ENCODE results near the gene TTC9C.
"Not testable (repeated sequence)": the region's sequence is repeated elsewhere in the genome, so short reads cannot be mapped to it uniquely, and the experiment has no call there.

The TTC9C gene

DNA sequence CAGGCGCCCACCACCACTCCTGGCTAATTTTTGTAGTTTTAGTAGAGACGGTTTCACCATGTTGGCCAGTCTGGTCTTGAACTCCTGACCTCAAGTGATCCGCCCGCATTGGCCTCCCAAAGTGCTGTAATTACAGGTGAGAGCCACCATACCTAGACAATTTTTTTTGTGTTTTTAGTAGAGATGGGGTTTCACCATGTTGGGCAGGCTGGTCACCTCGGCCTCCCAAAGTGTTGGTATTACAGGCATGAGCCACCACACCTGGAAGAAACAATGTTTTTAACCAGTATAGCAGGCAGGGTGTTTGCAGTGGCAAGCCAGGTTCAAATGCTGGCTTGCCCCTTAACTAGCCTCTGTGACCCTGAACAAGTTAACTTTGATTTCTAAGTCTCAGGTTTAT lies 21.6 kb downstream of the TTC9C start:
- DNase-seq (ENCODE audit: low read depth, low spot score), result not testable (repeated sequence)

DNA sequence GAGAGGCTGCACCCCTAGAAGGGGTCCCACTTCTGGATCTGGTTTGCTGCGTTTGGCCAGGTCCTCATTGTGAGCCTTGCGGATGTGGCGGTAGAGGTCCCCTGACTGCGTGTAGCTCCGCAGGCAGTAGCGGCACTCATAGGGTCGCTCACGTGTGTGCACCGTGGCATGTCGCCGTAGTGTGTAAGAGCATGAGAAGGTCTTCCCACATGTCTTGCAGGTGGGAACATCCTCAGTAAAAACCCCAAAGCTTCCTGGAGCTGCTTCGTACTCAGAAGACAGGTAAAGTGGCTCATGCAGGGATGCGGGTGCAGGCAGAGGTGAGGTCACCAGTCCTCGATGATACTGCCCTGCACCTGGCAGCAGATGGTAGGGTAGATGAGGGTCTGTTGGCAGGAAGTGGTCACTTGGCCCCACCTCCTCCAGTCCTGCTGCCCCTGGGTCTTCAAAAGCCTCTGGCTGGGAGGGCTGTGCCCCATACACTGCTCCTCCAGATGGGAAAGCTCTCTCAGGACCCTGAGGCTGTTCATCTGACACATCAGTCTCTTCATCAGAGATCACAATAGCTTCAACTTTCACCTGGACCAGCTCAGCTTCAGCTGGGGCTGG lies 24.0 kb downstream of the TTC9C start:
- no peak for DNase-seq (ENCODE audit: low read depth, low spot score)

DNA sequence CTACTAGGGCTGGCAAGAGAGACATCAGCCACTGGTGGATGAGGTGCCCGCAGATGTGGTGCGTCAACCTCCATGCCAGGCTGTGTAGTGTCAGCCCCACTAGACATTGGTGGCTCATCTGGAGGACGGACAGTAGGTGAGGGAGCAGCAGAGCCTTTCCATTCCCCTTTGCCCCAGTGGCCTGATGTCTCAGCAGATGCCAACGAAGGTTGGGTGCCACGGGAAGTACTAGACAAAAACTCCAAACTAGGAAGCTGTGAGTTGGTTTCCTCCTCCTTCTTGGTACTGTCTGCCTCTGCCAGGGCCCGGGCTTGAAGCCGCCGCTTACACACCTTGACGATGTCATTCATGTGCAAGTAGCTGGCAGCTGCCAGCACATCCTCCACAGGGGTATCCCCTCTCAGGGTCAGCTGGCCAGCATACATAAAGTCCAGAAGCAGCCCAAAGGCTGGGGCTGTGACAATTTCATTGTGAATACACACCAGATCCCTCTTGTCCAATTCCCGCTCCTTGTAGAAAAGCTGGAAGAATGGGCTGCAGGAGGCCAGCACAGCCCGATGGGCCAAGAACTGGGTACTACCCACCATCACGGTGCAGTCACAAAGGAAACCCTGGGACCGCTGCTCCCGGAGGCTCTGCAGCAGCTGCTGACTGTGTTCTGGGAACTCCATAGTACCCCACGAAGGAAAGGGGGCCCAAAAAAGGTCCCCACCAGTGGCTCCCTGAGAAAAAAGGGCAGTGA lies 24.9 kb downstream of the TTC9C start:
- DNase-seq (ENCODE audit: low read depth, low spot score), result no peak

DNA sequence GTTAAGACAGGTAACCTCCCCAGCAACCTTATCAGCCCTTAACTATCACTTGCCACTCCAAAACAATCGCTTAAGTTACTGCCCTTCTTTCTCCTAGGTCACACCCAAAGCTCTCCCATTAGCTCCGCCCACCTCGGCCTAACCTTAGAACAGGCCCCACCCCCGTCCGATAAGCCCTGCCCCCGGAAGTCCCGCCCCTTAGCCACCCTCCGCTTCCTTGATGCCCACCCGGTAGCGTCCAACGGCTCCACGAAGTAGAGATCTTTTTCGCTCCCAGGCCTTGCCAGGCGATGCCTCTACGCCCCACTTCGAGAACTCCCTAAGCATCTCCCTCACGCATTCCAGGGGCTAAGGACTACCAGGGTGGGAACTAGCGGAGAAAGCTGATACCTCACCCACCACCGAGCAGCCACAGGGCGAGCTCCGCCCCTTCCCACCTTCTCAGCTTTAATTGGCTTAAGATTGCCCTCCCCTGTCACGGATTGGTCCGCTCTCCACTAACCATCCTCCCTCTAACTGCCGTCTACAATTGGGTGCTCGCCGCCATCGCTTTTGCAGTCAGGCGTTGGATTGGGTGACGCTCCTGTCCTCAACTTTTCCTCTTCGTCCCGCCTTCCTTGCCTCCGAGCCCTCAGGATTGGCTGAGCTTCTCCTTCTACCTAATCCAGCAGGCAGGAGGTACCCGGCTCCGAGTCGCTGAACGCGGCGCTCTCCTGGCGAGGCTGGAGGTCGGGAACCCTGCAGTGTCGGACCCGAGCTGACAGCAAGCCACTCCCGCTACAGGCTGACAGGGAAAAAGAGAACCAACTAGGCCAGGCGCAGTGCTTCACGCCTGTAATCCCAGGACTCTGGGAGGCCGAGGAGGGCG lies 25.7 kb downstream of the TTC9C start, which contains the start of gene ZBTB3:
ZBTB3 (minus strand) TSS at position 425 of the 868 bp plus-strand sequence. CDS start 496 bp downstream, outside the sequence.
- DNase-seq (ENCODE audit: low read depth, low spot score), result peak; percentile 89

DNA sequence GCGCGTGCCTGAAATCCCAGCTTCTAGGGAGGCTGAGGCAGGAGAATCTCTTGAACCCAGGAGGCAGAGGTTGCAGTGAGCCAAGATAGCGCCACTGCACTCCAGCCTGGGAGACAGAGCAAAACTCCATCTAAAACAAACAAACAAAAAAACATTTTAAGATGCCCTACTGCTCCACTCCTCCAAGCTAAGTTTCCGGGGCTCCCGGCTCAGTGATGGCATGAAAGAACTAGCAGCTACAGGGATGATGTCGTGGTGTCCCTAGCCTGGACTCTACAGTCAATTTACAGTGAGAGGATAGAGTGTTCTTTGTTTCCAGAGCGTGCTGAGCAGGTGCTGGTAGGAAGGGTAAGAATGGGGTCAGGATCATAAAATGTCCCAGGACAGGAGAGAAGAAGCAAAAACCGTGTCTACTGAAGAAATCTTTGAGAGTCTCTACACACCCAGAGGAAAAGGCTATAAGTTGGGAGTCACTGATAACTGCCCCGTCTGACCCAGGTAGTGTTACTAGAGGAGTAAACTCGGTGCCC lies 26.9 kb downstream of the TTC9C start:
- no peak for DNase-seq (ENCODE audit: low read depth, low spot score)

DNA sequence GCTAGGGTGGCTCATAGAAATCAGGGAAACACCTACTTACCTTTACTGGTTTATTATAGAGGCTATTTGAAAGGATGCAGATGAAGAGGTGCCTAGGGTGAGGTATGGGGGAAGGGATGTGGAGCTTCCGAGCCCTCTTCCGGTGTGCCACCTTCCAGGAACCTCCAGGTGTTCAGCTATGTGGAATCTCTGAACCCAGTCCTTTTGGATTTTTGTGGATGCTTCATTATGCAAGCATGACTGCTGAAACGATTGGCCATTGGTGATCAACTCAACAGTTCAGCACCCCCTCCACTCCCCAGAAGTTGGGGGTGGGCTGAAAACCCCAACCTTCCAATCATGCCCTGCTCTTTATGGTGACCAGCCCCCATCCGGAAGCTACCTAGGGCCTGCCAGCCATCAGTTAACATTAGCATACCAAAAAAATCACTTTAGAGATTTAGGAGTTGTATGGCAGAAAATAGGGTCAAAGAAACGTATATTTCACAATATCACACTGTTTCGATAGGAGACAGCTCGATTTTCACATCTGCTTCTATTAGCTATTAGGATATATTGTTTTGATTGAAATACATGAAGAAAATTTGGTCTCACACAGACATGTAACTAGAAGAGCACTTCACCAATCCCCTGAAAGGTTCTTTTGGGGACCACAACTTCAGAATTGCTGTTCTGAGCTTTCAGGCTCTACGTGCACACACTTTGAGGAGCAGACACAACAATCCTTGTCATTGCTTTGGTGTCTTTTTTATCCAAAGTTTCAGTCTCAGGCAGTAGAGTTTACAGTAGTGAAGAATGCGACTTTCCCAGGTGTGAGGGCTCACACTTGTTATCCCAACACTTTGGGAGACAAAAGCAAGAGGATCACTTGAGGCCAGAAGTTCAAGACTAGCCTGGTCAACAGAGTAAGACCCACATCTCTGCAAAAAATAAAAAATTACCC lies 29.8 kb downstream of the TTC9C start:
- DNase-seq (ENCODE audit: low read depth, low spot score), result no peak

DNA sequence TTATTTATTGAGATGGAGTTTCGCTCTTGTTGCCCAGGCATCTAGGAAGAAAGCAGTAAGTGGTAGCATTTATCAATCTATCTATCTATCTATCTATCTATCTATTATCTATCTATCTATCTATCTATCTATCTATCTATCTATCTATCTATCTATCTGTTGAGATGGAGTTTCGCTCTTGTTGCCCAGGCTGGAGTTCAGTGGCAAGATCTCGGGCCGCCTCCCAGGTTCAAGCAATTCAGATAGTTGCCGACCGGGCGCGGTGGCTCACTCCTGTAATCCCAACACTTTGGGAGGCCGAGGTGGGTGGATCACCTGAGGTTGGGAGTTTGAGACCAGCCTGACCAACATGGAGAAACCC lies 32.6 kb downstream of the TTC9C start:
- not testable (repeated sequence) for DNase-seq (ENCODE audit: low read depth, low spot score)

DNA sequence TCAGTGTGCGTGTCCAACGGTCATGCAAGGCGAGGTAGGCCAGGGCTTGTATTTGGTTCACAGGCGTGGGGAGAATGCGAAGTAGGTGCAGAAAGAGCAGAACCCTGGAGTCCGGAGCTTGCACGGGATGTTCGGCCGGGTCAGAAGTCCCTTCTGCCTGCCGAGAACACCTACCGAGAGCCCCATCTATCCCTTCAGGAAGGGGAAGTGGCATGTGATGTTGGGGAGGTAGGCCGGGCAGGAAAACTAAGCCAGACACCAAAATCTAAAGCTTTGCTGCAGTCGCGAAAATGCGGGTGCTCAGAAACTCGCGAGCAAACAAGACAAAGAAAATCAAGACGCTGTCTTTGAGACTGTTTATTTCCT lies 42.5 kb downstream of the TTC9C start:
- no peak for DNase-seq (ENCODE audit: low read depth, low spot score)

DNA sequence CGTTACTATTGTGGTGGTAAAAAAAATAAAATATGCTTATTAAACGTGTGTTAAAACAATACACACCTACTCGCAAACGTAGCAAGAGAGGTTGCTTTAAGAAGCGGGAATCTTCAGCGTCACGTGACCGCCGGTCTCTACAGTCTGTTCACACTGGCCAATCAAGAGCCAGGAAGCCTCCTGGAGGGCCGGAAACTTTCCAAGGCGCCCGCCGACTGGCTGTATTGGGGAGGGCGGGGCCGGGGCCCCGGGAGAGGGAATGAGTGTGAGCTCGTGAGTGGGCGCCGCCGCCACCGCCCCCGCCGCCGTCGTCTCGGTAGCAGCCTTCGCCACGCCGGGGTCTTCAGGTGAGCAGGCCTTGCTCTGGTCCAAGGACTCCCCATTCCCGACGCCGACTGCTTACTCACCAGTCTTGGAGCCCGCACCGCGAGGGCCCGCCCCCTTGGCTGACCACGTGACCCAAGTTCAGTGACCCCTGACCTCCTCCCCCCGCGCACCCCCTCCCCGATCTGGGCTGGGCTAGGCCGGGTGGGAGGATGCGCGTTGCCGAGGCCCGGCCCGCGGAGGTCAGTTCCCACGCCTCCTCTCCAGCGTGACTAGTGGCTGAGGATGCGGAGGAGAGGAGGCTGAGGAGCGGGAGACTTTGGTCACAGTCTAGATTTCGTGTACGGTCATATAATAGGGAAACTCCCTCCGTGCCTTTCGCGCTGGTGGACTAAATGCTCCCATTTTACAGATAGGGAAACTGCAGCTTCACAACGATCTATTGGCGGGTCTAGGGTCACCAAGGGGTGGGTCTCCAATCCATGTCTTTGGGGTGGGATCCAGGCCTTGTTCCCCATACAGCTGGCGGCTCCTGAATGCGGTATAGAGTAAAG lies 43.1 kb downstream of the TTC9C start, which contains the start of gene TAF6L:
TAF6L (plus strand) TSS at position 253 of the 878 bp plus-strand sequence. CDS start 4,388 bp downstream, outside the sequence.
- DNase-seq (ENCODE audit: low read depth, low spot score), result peak; percentile 83

DNA sequence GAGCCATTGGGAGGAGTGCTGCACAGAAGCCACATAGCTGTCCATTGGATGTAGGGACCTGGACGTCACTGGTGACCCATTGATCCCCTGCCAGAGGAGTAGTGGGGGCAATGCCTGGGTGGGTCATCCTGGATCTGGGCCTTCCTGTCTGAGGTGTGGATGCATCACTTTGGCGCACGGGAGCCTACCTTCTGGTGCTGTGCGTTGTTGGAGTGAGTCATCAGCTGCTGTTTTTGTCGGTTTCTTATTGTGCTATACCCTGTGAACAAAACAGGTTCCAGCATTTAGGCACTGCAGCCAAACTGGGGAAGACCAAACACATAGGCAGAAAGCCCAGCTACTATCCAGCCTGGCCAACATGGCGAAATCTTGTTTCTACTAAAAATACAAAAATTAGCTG lies 46.1 kb downstream of the TTC9C start:
- no peak for DNase-seq (ENCODE audit: low read depth, low spot score)

DNA sequence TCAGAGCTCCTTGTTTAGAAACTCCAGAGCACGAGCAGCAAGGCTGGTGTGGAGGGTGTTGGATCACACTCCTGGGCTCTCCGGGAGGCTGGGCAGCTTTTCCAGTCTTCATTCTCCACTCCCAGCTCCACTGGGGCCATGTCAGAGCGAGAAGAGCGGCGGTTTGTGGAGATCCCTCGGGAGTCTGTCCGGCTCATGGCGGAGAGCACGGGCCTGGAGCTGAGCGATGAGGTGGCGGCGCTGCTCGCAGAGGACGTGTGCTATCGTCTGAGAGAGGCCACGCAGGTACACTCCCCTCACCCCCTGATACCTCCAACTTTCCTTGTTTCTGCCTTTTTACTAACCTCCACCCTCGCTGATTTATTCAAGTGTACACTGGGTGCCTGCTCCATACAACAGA lies 47.4 kb downstream of the TTC9C start:
- no peak for DNase-seq (ENCODE audit: low read depth, low spot score)

DNA sequence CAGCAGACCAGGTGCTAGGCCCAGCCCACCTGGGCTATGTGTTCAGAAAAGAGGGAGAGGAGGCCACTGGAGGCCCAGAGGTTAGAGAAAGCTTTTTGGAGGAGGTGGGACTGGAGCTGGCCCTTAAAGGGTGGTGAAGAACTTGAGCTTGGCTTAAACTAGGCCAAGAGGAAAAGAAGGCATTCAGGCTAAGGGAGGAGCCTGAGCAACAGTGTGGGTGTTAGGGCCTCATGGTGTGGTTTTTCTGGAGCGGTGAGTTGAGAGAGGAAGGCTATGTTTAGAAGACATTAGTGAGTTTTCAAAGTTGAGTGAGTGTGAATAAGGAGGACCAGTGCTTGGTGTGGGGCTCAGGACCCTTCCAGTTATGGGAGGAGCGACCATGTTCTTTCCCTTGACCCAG lies 49.1 kb downstream of the TTC9C start:
- DNase-seq (ENCODE audit: low read depth, low spot score), result no peak

DNA sequence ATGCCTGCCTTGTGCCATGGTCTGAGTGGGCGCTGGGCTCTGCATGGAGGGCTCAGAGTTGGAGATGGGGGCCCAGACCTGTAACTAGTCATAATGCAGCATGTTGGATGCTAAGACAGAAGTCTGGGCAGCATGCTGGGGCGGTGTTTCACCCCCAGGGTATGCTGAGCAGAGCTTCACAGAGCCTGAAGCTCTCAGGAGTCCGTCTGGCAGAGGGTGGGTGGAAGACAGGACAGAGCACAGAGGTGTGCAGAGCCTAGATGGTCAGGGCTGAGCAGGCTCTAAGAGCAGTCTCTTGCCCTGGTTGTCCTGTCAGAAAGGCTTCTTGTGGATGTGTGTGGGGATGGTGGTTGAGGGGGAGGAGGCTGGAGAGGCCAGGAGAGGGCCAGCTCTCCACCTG lies 50.2 kb downstream of the TTC9C start:
- DNase-seq (ENCODE audit: low read depth, low spot score), result no peak

DNA sequence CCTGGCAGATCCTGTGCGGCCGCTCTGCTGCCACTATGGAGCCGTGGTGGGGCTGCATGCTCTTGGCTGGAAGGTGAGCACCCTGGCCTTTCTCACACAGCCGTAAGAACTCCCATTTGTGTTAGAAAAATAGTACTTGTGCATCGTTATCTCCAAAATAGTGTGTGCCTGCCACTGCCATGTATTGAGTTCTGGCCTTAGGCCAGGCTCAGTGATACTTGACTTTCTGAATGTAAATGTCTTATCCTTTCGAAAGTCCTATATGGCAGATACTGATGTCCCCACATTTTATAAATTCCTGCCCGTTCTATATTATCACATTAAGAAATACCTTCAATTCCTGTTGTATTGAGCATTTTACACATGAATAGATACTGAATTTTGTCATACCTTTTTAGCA lies 54.5 kb downstream of the TTC9C start:
- no peak for DNase-seq (ENCODE audit: low read depth, low spot score)

DNA sequence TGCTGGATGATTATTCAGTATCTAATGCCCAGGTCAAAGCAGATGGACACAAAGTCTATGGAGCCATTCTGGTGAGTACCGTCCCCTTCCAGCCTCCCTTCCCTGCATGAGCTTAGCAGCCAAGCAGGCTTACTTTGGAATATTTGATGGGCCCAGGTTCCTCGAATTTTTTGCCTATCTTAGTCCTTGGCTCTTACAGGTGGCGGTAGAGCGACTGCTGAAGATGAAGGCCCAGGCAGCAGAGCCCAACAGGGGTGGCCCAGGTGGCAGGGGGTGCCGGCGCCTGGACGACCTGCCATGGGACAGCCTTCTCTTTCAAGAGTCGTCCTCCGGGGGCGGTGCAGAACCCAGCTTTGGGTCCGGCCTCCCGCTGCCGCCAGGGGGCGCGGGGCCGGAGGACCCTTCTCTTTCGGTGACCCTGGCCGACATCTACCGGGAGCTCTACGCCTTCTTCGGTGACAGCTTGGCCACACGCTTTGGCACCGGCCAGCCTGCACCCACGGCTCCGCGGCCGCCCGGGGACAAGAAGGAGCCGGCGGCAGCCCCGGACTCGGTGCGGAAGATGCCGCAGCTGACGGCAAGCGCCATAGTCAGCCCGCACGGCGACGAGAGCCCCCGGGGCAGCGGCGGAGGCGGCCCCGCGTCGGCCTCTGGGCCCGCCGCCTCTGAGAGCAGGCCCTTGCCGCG lies 58.2 kb downstream of the TTC9C start:
- peak; percentile 49 for DNase-seq (ENCODE audit: low read depth, low spot score)

DNA sequence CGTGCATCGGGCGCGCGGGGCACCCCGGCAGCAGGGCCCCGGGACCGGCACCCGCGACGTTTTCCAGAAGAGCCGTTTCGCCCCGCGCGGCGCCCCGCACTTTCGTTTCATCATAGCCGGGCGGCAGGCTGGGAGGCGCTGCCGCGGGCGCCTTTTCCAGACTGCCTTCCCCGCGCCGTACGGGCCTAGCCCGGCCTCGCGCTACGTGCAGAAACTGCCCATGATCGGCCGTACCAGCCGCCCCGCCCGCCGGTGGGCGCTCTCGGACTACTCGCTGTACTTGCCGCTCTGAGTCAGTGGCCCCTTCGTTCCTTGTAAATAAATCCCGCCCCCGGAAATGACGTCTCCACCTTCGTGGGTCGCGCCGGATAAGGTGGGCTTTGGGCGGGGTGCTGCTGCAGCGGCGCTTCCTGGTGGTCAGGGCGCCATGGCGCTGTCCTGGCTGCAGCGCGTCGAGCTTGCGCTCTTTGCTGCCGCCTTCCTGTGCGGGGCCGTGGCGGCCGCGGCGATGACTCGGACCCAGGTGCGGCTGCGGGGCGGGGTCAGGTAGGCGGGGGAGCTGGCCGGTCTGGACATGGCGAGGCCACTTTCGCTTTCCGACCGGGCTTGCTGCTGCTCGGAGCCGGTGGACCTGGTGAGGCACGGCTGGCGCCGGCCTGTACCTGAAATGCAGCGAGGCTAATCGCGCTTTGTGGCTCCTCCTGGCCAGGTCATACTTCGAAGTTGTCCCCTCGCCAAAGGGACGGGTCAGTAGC lies 58.9 kb downstream of the TTC9C start, which contains the start of gene TMEM179B:
TMEM179B (plus strand) TSS at position 398 of the 755 bp plus-strand sequence; CDS start at position 428, 30 bp downstream.
- DNase-seq (ENCODE audit: low read depth, low spot score), result peak; percentile 98
